Peyer's patch (tissue), 4 donors: ENCODE data around the gene LY6G6D. TPM values are rescaled to one million over a fixed set of nuclear protein-coding genes. Genes with fewer than 3 reads are reported as not detected.

ENCODE experiments used
- DNase-seq, 3 donors: peaks; one replicate each; pipeline ENCODE4 v3.0.0-alpha.2; 2017 to 2019
- H3K27ac ChIP-seq, 4 donors: fragments of 200-600 bp; sonication (generic); one replicate each; pipeline ENCODE4 v1.5.1; 2016 to 2019
- H3K27me3 ChIP-seq, 2 donors: fragments of 200-600 bp; sonication (generic); one replicate each; pipeline ENCODE4 v1.5.1; 2019
- H3K36me3 ChIP-seq, 3 donors: fragments of 200-600 bp; sonication (generic); one replicate each; pipeline ENCODE4 v1.5.1; 2016 to 2019
- H3K4me1 ChIP-seq, 4 donors: fragments of 200-600 bp; sonication (generic); one replicate each; pipeline ENCODE4 v1.5.1; 2016 to 2019
- H3K4me3 ChIP-seq, 4 donors: fragments of 200-600 bp; sonication (generic); 1 replicate in 3 of 4; 2 replicates in 1 of 4; pipeline ENCODE4 v1.5.1; 2016 to 2019; ENCODE audit warnings: mild to moderate bottlenecking in 1 of 4
- H3K9me3 ChIP-seq, 4 donors: fragments of 200-600 bp; sonication (generic); one replicate each; pipeline ENCODE4 v1.5.1; 2016 to 2019; ENCODE audit warnings: mild to moderate bottlenecking in 1 of 4
- POLR2A ChIP-seq, 2 donors: fragments of 450-650 bp; IDR thresholded peaks; one replicate each; pipeline ENCODE4 v1.5.1; 2017; ENCODE audit warnings: antibody characterized with exemption in 2 of 2, mild to moderate bottlenecking in 2 of 2, moderate library complexity in 2 of 2
- total RNA-seq, 4 donors: library from RNA; depleted of rRNA; stranded (reverse); fragments of >200 nt; gene quantifications; one replicate each; pipeline ENCODE4 v1.1.0, GENCODE V29; 2016
- TF ChIP-seq, protein P1 (sequence below), 6 experiments: fragments of 450-650 bp in 4 of 6; fragments of 200-600 bp in 2 of 6; sonication (generic) in 1 of 6; IDR thresholded peaks; one replicate each; pipeline ENCODE4 v1.5.1; 2017 to 2019; ENCODE audit warnings: antibody characterized with exemption in 6 of 6, mild to moderate bottlenecking in 3 of 6, moderate library complexity in 1 of 6

LY6G6D gene
- total RNA-seq, 4 donors from 2014 or later: not detected

DNA sequence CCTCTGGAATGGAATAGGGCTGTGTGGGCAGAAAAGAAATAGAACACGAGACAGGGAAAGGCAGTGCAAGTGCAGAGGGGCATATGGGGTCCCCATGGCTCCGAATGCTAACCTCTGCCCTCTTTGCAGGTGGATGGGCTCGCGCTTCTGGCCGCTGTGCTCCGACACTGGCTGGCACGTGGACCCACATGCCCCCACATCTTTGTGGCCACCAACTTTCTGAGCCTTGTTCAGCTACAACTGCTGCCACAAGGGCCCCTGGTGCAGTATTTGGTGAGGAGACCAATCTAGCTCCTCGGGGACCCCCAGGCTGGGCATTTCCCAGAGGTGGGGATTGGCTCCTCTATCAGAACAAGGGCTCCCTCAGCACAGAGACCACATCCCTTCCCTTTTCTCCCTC, 46.2 kb downstream of the LY6G6D start:
- Histone ChIP-seq H3K27ac (peak overlapping the region in 1 of 4 donors; percentile 22), H3K4me3 (no peak overlapping the region), H3K4me1 (peaks cover 0 to 16% (median 0%) of the 10 kb centered on the region in 4 donors), H3K27me3 (no peaks in the 10 kb centered on the region), H3K9me3 (no peaks in the 10 kb centered on the region), H3K36me3 (no peaks in the 10 kb centered on the region)
- DNase-seq: no peak
- TF ChIP-seq, protein P1, sequence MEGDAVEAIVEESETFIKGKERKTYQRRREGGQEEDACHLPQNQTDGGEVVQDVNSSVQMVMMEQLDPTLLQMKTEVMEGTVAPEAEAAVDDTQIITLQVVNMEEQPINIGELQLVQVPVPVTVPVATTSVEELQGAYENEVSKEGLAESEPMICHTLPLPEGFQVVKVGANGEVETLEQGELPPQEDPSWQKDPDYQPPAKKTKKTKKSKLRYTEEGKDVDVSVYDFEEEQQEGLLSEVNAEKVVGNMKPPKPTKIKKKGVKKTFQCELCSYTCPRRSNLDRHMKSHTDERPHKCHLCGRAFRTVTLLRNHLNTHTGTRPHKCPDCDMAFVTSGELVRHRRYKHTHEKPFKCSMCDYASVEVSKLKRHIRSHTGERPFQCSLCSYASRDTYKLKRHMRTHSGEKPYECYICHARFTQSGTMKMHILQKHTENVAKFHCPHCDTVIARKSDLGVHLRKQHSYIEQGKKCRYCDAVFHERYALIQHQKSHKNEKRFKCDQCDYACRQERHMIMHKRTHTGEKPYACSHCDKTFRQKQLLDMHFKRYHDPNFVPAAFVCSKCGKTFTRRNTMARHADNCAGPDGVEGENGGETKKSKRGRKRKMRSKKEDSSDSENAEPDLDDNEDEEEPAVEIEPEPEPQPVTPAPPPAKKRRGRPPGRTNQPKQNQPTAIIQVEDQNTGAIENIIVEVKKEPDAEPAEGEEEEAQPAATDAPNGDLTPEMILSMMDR (IDR thresholded peaks at IDR 0.05): no peak
- TF ChIP-seq POLR2A (IDR thresholded peaks at IDR 0.05): no peak

DNA sequence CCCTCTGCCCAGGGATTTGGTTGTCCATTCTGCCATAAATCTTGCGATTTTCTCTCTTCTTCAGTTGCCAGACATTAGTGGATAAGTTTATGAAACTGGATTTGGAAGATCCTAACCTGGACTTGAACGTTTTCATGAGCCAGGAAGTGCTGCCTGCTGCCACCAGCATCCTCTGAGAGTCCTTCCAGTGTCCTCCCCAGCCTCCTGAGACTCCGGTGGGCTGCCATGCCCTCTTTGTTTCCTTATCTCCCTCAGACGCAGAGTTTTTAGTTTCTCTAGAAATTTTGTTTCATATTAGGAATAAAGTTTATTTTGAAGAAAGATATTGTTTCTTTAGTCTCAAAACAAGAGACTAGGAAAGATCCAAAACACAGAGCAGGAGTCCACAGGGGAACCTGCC, 47.2 kb downstream of the LY6G6D start, which contains the start of gene SAPCD1:
TSS of gene SAPCD1 (plus strand) at position 301 of the 400 bp plus-strand sequence. CDS start 399 bp downstream, outside the sequence.
- no peaks in the 10 kb centered on the region for H3K9me3 ChIP-seq
- H3K4me1 ChIP-seq: peaks cover 0 to 16% (median 0%) of the 10 kb centered on the region in 4 donors
- no peak within 1 kb of the TSS for H3K4me3 ChIP-seq
- no peaks in the 10 kb centered on the region for H3K36me3 ChIP-seq
- no peaks in the 10 kb centered on the region for H3K27me3 ChIP-seq
- peak within 1 kb of the TSS in 1 of 4 donors; percentile 22 for H3K27ac ChIP-seq
- no peak for TF ChIP-seq POLR2A (IDR thresholded peaks at IDR 0.05)
- TF ChIP-seq, protein P1 (IDR thresholded peaks at IDR 0.05): no peak
- no peak for DNase-seq

GRCh38 chr6:31762878-31763618, 47.9 kb downstream of the LY6G6D start:
- no peak for DNase-seq
- TF ChIP-seq, protein P1 (IDR thresholded peaks at IDR 0.05): no peak
- no peak for TF ChIP-seq POLR2A (IDR thresholded peaks at IDR 0.05)
- no peak overlapping the region for H3K4me3 ChIP-seq
- peaks cover 0 to 16% (median 0%) of the 10 kb centered on the region in 4 donors for H3K4me1 ChIP-seq
- no peaks in the 10 kb centered on the region for H3K9me3 ChIP-seq
- H3K36me3 ChIP-seq: no peaks in the 10 kb centered on the region
- no peaks in the 10 kb centered on the region for H3K27me3 ChIP-seq
- no peak overlapping the region for H3K27ac ChIP-seq

DNA sequence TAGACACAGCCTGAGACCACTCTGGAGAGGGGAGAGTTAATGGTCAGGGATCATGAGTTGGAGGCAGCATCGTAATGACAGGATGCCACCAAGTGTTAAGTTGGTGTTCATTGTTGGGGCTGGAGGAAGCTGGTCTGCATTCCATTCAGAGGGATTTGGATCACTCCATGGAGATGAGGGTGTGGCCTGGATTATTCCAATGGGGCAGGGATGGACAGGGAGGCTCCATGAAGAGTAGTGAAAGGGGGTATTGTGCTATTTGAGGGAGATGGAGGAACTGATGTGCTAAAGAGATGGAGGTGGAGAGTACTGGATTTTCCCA, 48.4 kb downstream of the LY6G6D start:
- H3K9me3 ChIP-seq: no peaks in the 10 kb centered on the region
- H3K27ac ChIP-seq: no peak overlapping the region
- no peaks in the 10 kb centered on the region for H3K36me3 ChIP-seq
- no peak overlapping the region for H3K4me3 ChIP-seq
- TF ChIP-seq, protein P1 (IDR thresholded peaks at IDR 0.05): no peak
- no peak for TF ChIP-seq POLR2A (IDR thresholded peaks at IDR 0.05)
- H3K27me3 ChIP-seq: no peaks in the 10 kb centered on the region
- no peak for DNase-seq
- H3K4me1 ChIP-seq: peaks cover 0 to 16% (median 0%) of the 10 kb centered on the region in 4 donors

GRCh38 chr6:31764198-31764597, 49.0 kb downstream of the LY6G6D start:
- TF ChIP-seq POLR2A (IDR thresholded peaks at IDR 0.05): no peak
- TF ChIP-seq, protein P1 (IDR thresholded peaks at IDR 0.05): no peak
- Histone ChIP-seq H3K36me3 (no peaks in the 10 kb centered on the region), H3K9me3 (no peaks in the 10 kb centered on the region), H3K27me3 (no peaks in the 10 kb centered on the region), H3K4me1 (peaks cover 0 to 16% (median 0%) of the 10 kb centered on the region in 4 donors), H3K27ac (no peak overlapping the region), H3K4me3 (no peak overlapping the region)
- DNase-seq: no peak
